ENCODE measurements around the gene DAZL.
A peak's percentile ranks its signal among the peaks of the same experiment; 100 is the strongest.

The DAZL gene

GRCh38 chr3:16589867-16590624 lies 15.2 kb downstream of the DAZL start:
- peak; percentile 42 for DNase-seq

GRCh38 chr3:16589120-16589519 lies 16.1 kb downstream of the DAZL start:
- DNase-seq = no peak

- DNase-seq = no peak
Observed at GRCh38 chr3:16587681-16588060, 17.6 kb downstream of the DAZL start.

- peak; percentile 21 for DNase-seq
Observed at GRCh38 chr3:16587047-16587680, 18.1 kb downstream of the DAZL start.

GRCh38 chr3:16584880-16585279 lies 20.3 kb downstream of the DAZL start:
- no peak for DNase-seq

- DNase-seq = no peak
Observed at GRCh38 chr3:16583551-16583950, 21.7 kb downstream of the DAZL start.

- DNase-seq = no peak
Observed at GRCh38 chr3:16570113-16570512, 35.1 kb downstream of the DAZL start.

- no peak for DNase-seq
Observed at GRCh38 chr3:16568532-16568931, 36.7 kb downstream of the DAZL start.

- DNase-seq = no peak
Observed at GRCh38 chr3:16568115-16568514, 37.1 kb downstream of the DAZL start.

GRCh38 chr3:16559653-16560365 lies 45.4 kb downstream of the DAZL start:
- no peak for DNase-seq

GRCh38 chr3:16554126-16554525 lies 51.1 kb downstream of the DAZL start:
- DNase-seq = no peak

GRCh38 chr3:16552757-16553156 lies 52.5 kb downstream of the DAZL start:
- DNase-seq = no peak

- no peak for DNase-seq
Observed at GRCh38 chr3:16551342-16551976, 53.8 kb downstream of the DAZL start.

- DNase-seq = peak; percentile 88
Observed at GRCh38 chr3:16550676-16551341, 54.4 kb downstream of the DAZL start.

GRCh38 chr3:16550305-16550675 lies 54.9 kb downstream of the DAZL start:
- no peak for DNase-seq

GRCh38 chr3:16548721-16549120 lies 56.5 kb downstream of the DAZL start:
- no peak for DNase-seq

GRCh38 chr3:16547561-16548357 lies 57.5 kb downstream of the DAZL start:
- DNase-seq = no peak

GRCh38 chr3:16546186-16547010 lies 58.8 kb downstream of the DAZL start:
- no peak for DNase-seq

- DNase-seq = no peak
Observed at GRCh38 chr3:16545413-16546185, 59.6 kb downstream of the DAZL start.

- no peak for DNase-seq
Observed at GRCh38 chr3:16543242-16543864, 61.9 kb downstream of the DAZL start.
